OCI-M1 (cell line): ENCODE results near the gene MRPL22.
"Not testable (repeated sequence)": the region's sequence is repeated elsewhere in the genome, so short reads cannot be mapped to it uniquely, and the experiment has no call there.

ENCODE experiments used
- DNase-seq: peaks from one replicate; lab custom pipeline; 2025; lab: John Stamatoyannopoulos, UW

Gene MRPL22

GRCh38 chr5:154943527-154943926 lies 2.7 kb downstream of the MRPL22 start:
- no peak for DNase-seq

- peak; percentile 58 for DNase-seq
Measured at GRCh38 chr5:154944716-154945115, 3.8 kb downstream of the MRPL22 start.

GRCh38 chr5:154945695-154946301 lies 4.9 kb downstream of the MRPL22 start:
- DNase-seq: peak; percentile 50

- DNase-seq: no peak
Measured at GRCh38 chr5:154947778-154948177, 6.9 kb downstream of the MRPL22 start.

- no peak for DNase-seq
Measured at GRCh38 chr5:154948313-154948712, 7.4 kb downstream of the MRPL22 start.

GRCh38 chr5:154949781-154950180 lies 8.9 kb downstream of the MRPL22 start:
- no peak for DNase-seq

- DNase-seq: no peak
Measured at GRCh38 chr5:154956712-154957111, 15.8 kb downstream of the MRPL22 start.

GRCh38 chr5:154962494-154962893 lies 21.6 kb downstream of the MRPL22 start:
- no peak for DNase-seq

GRCh38 chr5:154966081-154966841 lies 25.4 kb downstream of the MRPL22 start:
- no peak for DNase-seq

GRCh38 chr5:154966874-154967273 lies 26.0 kb downstream of the MRPL22 start:
- no peak for DNase-seq

GRCh38 chr5:154967421-154968024 lies 26.6 kb downstream of the MRPL22 start:
- DNase-seq: peak; percentile 28

GRCh38 chr5:154968953-154969352 lies 28.1 kb downstream of the MRPL22 start:
- DNase-seq: no peak

- DNase-seq: peak; percentile 33
Measured at GRCh38 chr5:154970759-154971158, 29.9 kb downstream of the MRPL22 start.

GRCh38 chr5:154971501-154971900 lies 30.6 kb downstream of the MRPL22 start:
- no peak for DNase-seq

GRCh38 chr5:154972476-154973080 lies 31.7 kb downstream of the MRPL22 start:
- DNase-seq: peak; percentile 67

- DNase-seq: not testable (repeated sequence)
Measured at GRCh38 chr5:154976082-154976481, 35.2 kb downstream of the MRPL22 start.

GRCh38 chr5:154977409-154977808 lies 36.5 kb downstream of the MRPL22 start:
- peak; percentile 40 for DNase-seq

- peak; percentile 74 for DNase-seq
Measured at GRCh38 chr5:154978294-154978693, 37.4 kb downstream of the MRPL22 start.

- DNase-seq: no peak
Measured at GRCh38 chr5:154984946-154985516, 44.2 kb downstream of the MRPL22 start.

GRCh38 chr5:154986151-154986550 lies 45.3 kb downstream of the MRPL22 start:
- DNase-seq: no peak

- DNase-seq: no peak
Measured at GRCh38 chr5:154989626-154990025, 48.8 kb downstream of the MRPL22 start.

- DNase-seq: peak; percentile 8
Measured at GRCh38 chr5:154993461-154993860, 52.6 kb downstream of the MRPL22 start.
